Kidney (tissue), 14 donors: Measurements from ENCODE around the gene SLC22A23. TPM values are rescaled to one million over a fixed set of nuclear protein-coding genes. Genes with fewer than 3 reads are reported as not detected.

Experiments
- DNase-seq, 5 donors: peaks; one replicate each; pipeline ENCODE4 v3.0.0-alpha.2; 2013 to 2020
- FAIRE-seq: peaks from 2 replicates; lab custom pipeline; 2012; peaks lifted over from hg19 to GRCh38; lab: Jason Lieb, UNC
- H3K27ac ChIP-seq, 2 donors: one replicate each; pipeline ENCODE4 v1.7.0; 2013; ENCODE audit warnings: low read depth in 2 of 2, low read length in 2 of 2, inconsistent platforms in 1 of 2
- H3K27me3 ChIP-seq: one replicate; pipeline ENCODE4 v1.7.1; 2013; ENCODE audit warnings: low read length, inconsistent platforms; ENCODE audit not compliant: control insufficient read depth, insufficient read depth
- H3K36me3 ChIP-seq, 3 donors: one replicate each; pipeline versions ENCODE4 v1.7.0 to v1.7.1; 2013; ENCODE audit warnings: low read length in 3 of 3, control low read depth in 1 of 3, inconsistent platforms in 1 of 3; ENCODE audit not compliant: insufficient read depth in 3 of 3, control insufficient read depth in 2 of 3
- H3K4me1 ChIP-seq, 3 donors: one replicate each; pipeline versions ENCODE4 v1.7.0 to v1.7.1; 2013; ENCODE audit warnings: low read length in 3 of 3, inconsistent platforms in 1 of 3, low read depth in 1 of 3; ENCODE audit not compliant: control insufficient read depth in 2 of 3, insufficient read depth in 2 of 3
- H3K4me3 ChIP-seq, 3 donors: one replicate each; pipeline versions ENCODE4 v1.7.0 to v1.8.1; 2013; ENCODE audit warnings: low read length in 3 of 3, control low read depth in 1 of 3, inconsistent platforms in 1 of 3
- H3K9ac ChIP-seq, 3 donors: one replicate each; pipeline versions ENCODE4 v1.7.0 to v1.7.1; 2013; ENCODE audit warnings: low read length in 3 of 3, control low read depth in 1 of 3, inconsistent platforms in 1 of 3
- H3K9me3 ChIP-seq, 3 donors: one replicate each; pipeline versions ENCODE4 v1.7.0 to v1.7.1; 2013; ENCODE audit warnings: low read length in 3 of 3, control low read depth in 1 of 3, inconsistent platforms in 1 of 3; ENCODE audit not compliant: control insufficient read depth in 2 of 3, insufficient read depth in 1 of 3
- CTCF ChIP-seq: IDR thresholded peaks from 3 replicates; pipeline ENCODE4 v1.5.1; 2012; ENCODE audit warnings: mild to moderate bottlenecking, moderate library complexity, borderline replicate concordance; ENCODE audit not compliant: insufficient read depth; ENCODE audit errors: extremely low read depth
- intact Hi-C: fragments of 100-400 bp; cut with DNase I; formaldehyde crosslinking; loops from one replicate; pipeline ENCODE4 v1.11.1; 2022
- polyA plus RNA-seq: library from polyadenylated mRNA; stranded (reverse); fragments of 350-450 nt; fragmentation: Illumina TruSeq; extraction: RNeasy Lipid Tissue Mini Kit (QIAGEN cat#74804); gene quantifications from one replicate; pipeline ENCODE4 v1.2.3, GENCODE V29; 2014; ENCODE audit warnings: low read depth, low replicate concordance; ENCODE audit not compliant: insufficient read depth
- total RNA-seq: library from RNA; stranded (reverse); fragmentation: NEBNext Ultra II Directional; extraction: Animal tissue kit (Norgen Biotek cat#: 25700); gene quantifications from one replicate; pipeline ENCODE4 v1.2.1, GENCODE V29; 2021
- donor health status: control.
- donor health status: control.
- donor health status: control.
- donor health status: control.
- donor health status: control.
- donor health status: DM: yes; HTN: yes; CAD: no.
- donor health status: Normal renal cell carcinoma (clear cell type).

Gene SLC22A23
- total and polyA plus RNA-seq, 2 donors from 2014 or later = 5.3 to 5.7 TPM

- H3K36me3 ChIP-seq = peaks cover 0 to 4% (median 2%) of the 10 kb centered on the region in 3 donors
- intact Hi-C loops = no loop called here
- FAIRE-seq (no peak), DNase-seq (peak in 2 of 5 donors; percentile 15 to 47)
- no peak overlapping the region for H3K9ac ChIP-seq
- H3K4me1 ChIP-seq = no peaks in the 10 kb centered on the region
- H3K27me3 ChIP-seq = no peaks in the 10 kb centered on the region
- H3K4me3 ChIP-seq = no peak overlapping the region
- H3K27ac ChIP-seq = no peak overlapping the region
- no peaks in the 10 kb centered on the region for H3K9me3 ChIP-seq
- no peak for TF ChIP-seq CTCF
These were observed 163.3 kb downstream of the SLC22A23 start for GRCh38 chr6:3293271-3294155.

DNA sequence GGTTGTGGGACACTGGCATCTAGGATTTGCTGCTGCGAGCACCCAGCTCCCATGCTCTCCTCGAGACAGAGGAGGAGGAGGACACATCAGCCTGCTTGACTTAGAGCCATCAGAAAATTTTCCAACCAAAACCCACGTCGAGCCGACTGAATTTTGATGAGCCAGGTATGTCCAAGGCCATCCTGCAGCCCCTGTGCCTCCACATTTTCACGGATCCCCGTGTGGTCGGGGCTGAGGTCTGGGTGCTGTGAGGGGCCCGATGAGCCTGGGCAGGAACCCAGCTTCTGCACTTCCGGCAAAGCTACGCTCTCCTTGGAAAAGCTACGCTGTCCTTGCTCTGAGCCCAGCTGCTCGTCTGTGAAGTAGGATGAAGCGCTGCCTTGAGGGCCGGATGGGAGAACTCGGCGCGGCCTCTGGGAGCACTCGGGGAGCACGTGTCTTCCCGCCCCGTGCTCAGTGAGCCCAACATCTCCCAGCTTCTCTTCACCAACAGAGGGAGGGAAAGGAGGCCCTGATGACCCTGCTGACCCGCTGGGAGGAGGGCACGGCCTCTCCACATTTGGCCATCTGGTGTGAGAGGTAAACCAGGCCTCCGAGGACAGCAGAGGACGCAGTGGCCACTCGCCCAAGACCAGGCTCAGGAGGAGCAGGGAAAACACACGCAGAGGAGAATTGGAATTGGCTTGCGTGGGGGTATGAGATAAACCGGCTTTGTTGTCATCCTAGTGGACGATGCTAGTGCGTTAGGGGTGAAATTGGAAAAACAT is 164.2 kb downstream of the SLC22A23 start:
- H3K27ac ChIP-seq = no peak overlapping the region
- no peak for TF ChIP-seq CTCF
- H3K9ac ChIP-seq = no peak overlapping the region
- no peaks in the 10 kb centered on the region for H3K27me3 ChIP-seq
- H3K36me3 ChIP-seq = peaks cover 0 to 4% (median 2%) of the 10 kb centered on the region in 3 donors
- FAIRE-seq (no peak), DNase-seq (peak in 2 of 5 donors; percentile 30 to 41)
- intact Hi-C loops = no loop called here
- no peaks in the 10 kb centered on the region for H3K4me1 ChIP-seq
- H3K9me3 ChIP-seq = no peaks in the 10 kb centered on the region
- no peak overlapping the region for H3K4me3 ChIP-seq

- H3K9ac ChIP-seq = no peak overlapping the region
- intact Hi-C loops = no loop called here
- no peaks in the 10 kb centered on the region for H3K9me3 ChIP-seq
- FAIRE-seq (no peak), DNase-seq (peak in 1 of 5 donors; percentile 14)
- H3K4me1 ChIP-seq = no peaks in the 10 kb centered on the region
- no peak overlapping the region for H3K4me3 ChIP-seq
- no peak overlapping the region for H3K27ac ChIP-seq
- no peaks in the 10 kb centered on the region for H3K27me3 ChIP-seq
- no peak for TF ChIP-seq CTCF
- H3K36me3 ChIP-seq = peaks cover 0 to 6% (median 2%) of the 10 kb centered on the region in 3 donors
These were observed 164.9 kb downstream of the SLC22A23 start for GRCh38 chr6:3291987-3292386.
